WTC11 (cell line): ENCODE results near the gene OR2V2. TPM values are rescaled to one million over a fixed set of nuclear protein-coding genes. Genes with fewer than 3 reads are reported as not detected.

Experiments
- ATAC-seq: fragments of 200-7000 bp; cut with Tn5 transposase; 2 replicates; pipeline ENCODE4 v1.10.0; 2021; ENCODE audit warnings: mild to moderate bottlenecking, moderate library complexity
- CTCF ChIA-PET: fragments of 300-600 bp; sonication (Branson Sonifier 250); formaldehyde crosslinking; loops from one replicate; lab custom pipeline; 2021; ENCODE audit warnings: antibody characterized with exemption; lab: Charles Lee
- POLR2A ChIA-PET: fragments of 350-600 bp; sonication (Branson Sonifier 250); formaldehyde crosslinking; loops from one replicate; lab custom pipeline; 2021; ENCODE audit warnings: antibody characterized with exemption; lab: Charles Lee
- DNase-seq: peaks from one replicate; pipeline ENCODE4 v3.0.0; 2021; ENCODE audit warnings: low spot score
- H3K27ac Mint-ChIP-seq: 2 replicates; pipeline ENCODE4 v1.8.0; 2021; ENCODE audit warnings: mixed read lengths
- H3K27me3 Mint-ChIP-seq: 2 replicates; pipeline ENCODE4 v1.8.0; 2021; ENCODE audit warnings: low read depth, mild to moderate bottlenecking, moderate library complexity, mixed read lengths
- H3K36me3 Mint-ChIP-seq: 2 replicates; pipeline ENCODE4 v1.8.0; 2021; ENCODE audit warnings: mixed read lengths
- H3K4me1 Mint-ChIP-seq: 2 replicates; pipeline ENCODE4 v1.8.0; 2022; ENCODE audit warnings: mixed read lengths
- H3K4me3 Mint-ChIP-seq: 2 replicates; pipeline ENCODE4 v1.8.0; 2021; ENCODE audit warnings: mild to moderate bottlenecking, moderate library complexity, mixed read lengths
- H3K9me3 Mint-ChIP-seq: 2 replicates; pipeline ENCODE4 v1.8.0; 2021; ENCODE audit warnings: mixed read lengths
- ATF1 ChIP-seq: sonication (generic); formaldehyde crosslinking; IDR thresholded peaks from 2 replicates; pipeline ENCODE4 v1.8.1; 2023; ENCODE audit warnings: mild to moderate bottlenecking, moderate library complexity, missing genetic modification reagents
- CREM ChIP-seq: sonication (generic); formaldehyde crosslinking; IDR thresholded peaks from 2 replicates; pipeline ENCODE4 v1.8.1; 2022; ENCODE audit warnings: mild to moderate bottlenecking, missing genetic modification reagents, moderate library complexity
- FOXK1 ChIP-seq: sonication (generic); formaldehyde crosslinking; IDR thresholded peaks from 2 replicates; pipeline ENCODE4 v1.8.0; 2022; ENCODE audit warnings: mild to moderate bottlenecking, moderate library complexity, missing genetic modification reagents
- FOXP1 ChIP-seq: sonication (generic); formaldehyde crosslinking; IDR thresholded peaks from 2 replicates; pipeline ENCODE4 v1.8.0; 2022; ENCODE audit warnings: missing genetic modification reagents, mild to moderate bottlenecking, moderate library complexity, borderline replicate concordance
- GTF2I ChIP-seq: fragments of 250-450 bp; sonication (Bioruptor Pico); conservative IDR thresholded peaks from 2 replicates; pipeline ENCODE4 v1.4.0; 2021; ENCODE audit warnings: mild to moderate bottlenecking
- IRF2 ChIP-seq: sonication (generic); formaldehyde crosslinking; IDR thresholded peaks from 2 replicates; pipeline ENCODE4 v1.8.0; 2022; ENCODE audit warnings: low read depth, missing genetic modification reagents, borderline replicate concordance
- NR2C2 ChIP-seq: sonication (generic); formaldehyde crosslinking; IDR thresholded peaks from 2 replicates; pipeline ENCODE4 v1.8.0; 2022; ENCODE audit warnings: mild to moderate bottlenecking, missing genetic modification reagents
- SMAD3 ChIP-seq: sonication (generic); formaldehyde crosslinking; IDR thresholded peaks from 2 replicates; pipeline ENCODE4 v1.8.0; 2022; ENCODE audit warnings: missing genetic modification reagents, mild to moderate bottlenecking, borderline replicate concordance
- SOX15 ChIP-seq: fragments of 250-450 bp; sonication (Bioruptor Pico); IDR thresholded peaks from 2 replicates; pipeline ENCODE4 v1.9.0; 2021; ENCODE audit warnings: mild to moderate bottlenecking
- ZBTB21 ChIP-seq: sonication (generic); formaldehyde crosslinking; IDR thresholded peaks from 2 replicates; pipeline ENCODE4 v1.8.1; 2023; ENCODE audit warnings: mild to moderate bottlenecking, missing genetic modification reagents, borderline replicate concordance
- total RNA-seq: library from RNA; stranded (reverse); gene quantifications from 3 replicates; pipeline ENCODE4 v1.2.3, GENCODE V29; 2021
- TF ChIP-seq, protein P1 (sequence below): sonication (generic); formaldehyde crosslinking; IDR thresholded peaks from 2 replicates; pipeline ENCODE4 v1.8.0; 2022; ENCODE audit warnings: mild to moderate bottlenecking, missing genetic modification reagents
- TF ChIP-seq, protein P2 (sequence below): fragments of 250-450 bp; sonication (Bioruptor Pico); IDR thresholded peaks from 2 replicates; pipeline ENCODE4 v1.9.0; 2021; ENCODE audit warnings: mild to moderate bottlenecking, borderline replicate concordance
- TF ChIP-seq, protein P3 (sequence below): sonication (generic); formaldehyde crosslinking; IDR thresholded peaks from 2 replicates; pipeline ENCODE4 v1.8.1; 2023; ENCODE audit warnings: mild to moderate bottlenecking, moderate library complexity, missing genetic modification reagents
- TF ChIP-seq, protein P4 (sequence below): sonication (generic); formaldehyde crosslinking; IDR thresholded peaks from 2 replicates; pipeline ENCODE4 v1.8.0; 2023; ENCODE audit warnings: missing genetic modification reagents
- TF ChIP-seq, protein P5 (sequence below): sonication (generic); formaldehyde crosslinking; IDR thresholded peaks from 2 replicates; pipeline ENCODE4 v1.8.0; 2022; ENCODE audit warnings: mild to moderate bottlenecking, missing genetic modification reagents
- TF ChIP-seq, protein P6 (sequence below): fragments of 250-450 bp; sonication (Bioruptor Pico); IDR thresholded peaks from 2 replicates; pipeline ENCODE4 v1.9.0; 2021; ENCODE audit warnings: mild to moderate bottlenecking

OR2V2 gene
- total RNA-seq, 1 experiment from 2014 or later: not detected

DNA sequence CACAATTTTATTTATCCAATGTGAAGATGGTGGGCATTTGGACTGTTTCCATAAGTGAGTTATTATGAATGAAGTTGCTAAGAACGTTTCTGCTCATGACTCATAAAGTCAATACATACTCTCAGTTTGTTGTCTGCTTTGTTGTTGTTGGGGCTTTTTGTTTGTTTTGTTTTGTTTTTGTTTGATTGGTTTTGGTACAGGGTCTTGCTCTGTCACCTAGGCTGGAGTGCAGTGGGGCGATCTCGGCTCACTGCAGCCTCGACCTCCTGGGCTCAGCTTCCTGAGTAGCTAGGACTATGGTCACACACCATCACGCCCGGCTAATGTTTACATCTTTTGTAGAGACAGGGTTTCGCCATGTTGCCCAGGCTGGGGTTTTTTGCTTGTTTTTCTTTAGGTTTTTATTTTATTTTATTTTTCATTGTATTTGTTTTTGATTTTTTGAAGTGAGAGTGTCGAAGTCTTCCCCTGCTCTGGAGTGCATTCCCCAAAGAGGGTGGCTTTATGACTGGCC, 39.7 kb downstream of the OR2V2 start:
- ChIA-PET CTCF (interaction anchor here (1.1 to 6.7 kb wide), 2 partner anchors 14 to 19 kb away, joined by 6 to 42 read pairs; partner anchors contain the start of gene TRIM7), POLR2A (no interaction called here)
- Mint-ChIP-seq H3K9me3 (peaks cover 4% of the 10 kb centered on the region), H3K27me3 (peaks cover 34% of the 10 kb centered on the region), H3K4me1 (peaks cover 11% of the 10 kb centered on the region), H3K4me3 (peak overlapping the region; percentile 97), H3K36me3 (peaks cover 7% of the 10 kb centered on the region), H3K27ac (peak overlapping the region; percentile 29; the same call in 1 of the 2 replicates)
- no peak for ATAC-seq
- TF ChIP-seq, protein P1, sequence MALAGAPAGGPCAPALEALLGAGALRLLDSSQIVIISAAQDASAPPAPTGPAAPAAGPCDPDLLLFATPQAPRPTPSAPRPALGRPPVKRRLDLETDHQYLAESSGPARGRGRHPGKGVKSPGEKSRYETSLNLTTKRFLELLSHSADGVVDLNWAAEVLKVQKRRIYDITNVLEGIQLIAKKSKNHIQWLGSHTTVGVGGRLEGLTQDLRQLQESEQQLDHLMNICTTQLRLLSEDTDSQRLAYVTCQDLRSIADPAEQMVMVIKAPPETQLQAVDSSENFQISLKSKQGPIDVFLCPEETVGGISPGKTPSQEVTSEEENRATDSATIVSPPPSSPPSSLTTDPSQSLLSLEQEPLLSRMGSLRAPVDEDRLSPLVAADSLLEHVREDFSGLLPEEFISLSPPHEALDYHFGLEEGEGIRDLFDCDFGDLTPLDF (CRISPR knock-in tag): no peak
- TF ChIP-seq, protein P2, sequence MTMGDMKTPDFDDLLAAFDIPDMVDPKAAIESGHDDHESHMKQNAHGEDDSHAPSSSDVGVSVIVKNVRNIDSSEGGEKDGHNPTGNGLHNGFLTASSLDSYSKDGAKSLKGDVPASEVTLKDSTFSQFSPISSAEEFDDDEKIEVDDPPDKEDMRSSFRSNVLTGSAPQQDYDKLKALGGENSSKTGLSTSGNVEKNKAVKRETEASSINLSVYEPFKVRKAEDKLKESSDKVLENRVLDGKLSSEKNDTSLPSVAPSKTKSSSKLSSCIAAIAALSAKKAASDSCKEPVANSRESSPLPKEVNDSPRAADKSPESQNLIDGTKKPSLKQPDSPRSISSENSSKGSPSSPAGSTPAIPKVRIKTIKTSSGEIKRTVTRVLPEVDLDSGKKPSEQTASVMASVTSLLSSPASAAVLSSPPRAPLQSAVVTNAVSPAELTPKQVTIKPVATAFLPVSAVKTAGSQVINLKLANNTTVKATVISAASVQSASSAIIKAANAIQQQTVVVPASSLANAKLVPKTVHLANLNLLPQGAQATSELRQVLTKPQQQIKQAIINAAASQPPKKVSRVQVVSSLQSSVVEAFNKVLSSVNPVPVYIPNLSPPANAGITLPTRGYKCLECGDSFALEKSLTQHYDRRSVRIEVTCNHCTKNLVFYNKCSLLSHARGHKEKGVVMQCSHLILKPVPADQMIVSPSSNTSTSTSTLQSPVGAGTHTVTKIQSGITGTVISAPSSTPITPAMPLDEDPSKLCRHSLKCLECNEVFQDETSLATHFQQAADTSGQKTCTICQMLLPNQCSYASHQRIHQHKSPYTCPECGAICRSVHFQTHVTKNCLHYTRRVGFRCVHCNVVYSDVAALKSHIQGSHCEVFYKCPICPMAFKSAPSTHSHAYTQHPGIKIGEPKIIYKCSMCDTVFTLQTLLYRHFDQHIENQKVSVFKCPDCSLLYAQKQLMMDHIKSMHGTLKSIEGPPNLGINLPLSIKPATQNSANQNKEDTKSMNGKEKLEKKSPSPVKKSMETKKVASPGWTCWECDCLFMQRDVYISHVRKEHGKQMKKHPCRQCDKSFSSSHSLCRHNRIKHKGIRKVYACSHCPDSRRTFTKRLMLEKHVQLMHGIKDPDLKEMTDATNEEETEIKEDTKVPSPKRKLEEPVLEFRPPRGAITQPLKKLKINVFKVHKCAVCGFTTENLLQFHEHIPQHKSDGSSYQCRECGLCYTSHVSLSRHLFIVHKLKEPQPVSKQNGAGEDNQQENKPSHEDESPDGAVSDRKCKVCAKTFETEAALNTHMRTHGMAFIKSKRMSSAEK (CRISPR knock-in tag): no peak
- TF ChIP-seq SOX15: no peak
- no peak for TF ChIP-seq NR2C2
- no peak for DNase-seq

DNA sequence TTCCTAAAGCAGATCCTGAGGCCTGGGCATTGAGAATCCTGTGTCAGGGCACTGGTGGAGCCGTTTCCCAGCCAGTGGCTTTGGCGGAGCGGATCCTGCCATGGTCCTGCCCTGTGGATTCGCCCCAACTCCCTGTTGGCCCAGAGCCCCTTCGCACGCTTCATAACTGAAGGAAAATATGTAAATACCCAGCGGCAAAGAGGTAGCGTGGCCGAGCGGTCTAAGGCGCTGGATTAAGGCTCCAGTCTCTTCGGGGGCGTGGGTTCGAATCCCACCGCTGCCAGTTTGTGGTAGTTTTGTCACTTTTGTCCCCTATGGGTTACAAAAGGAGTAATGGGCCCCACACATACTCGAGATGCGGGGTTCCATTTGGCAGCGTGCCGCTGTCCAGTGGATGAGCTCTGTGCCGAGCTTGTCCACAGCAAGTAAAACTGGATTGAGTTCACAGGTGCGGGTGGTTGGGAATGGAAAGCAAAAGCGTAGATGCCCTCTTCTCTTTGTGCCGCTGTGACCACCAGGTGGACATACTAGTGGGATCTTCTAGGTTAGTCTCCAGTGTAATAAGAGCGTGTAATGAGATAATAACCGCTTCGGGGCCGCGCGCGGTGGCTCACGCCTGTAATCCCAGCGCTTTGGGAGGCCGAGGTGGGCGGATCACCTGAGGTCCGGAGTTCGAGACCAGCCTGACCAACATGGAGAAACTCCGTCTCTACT, 40.3 kb downstream of the OR2V2 start:
- POLR2A ChIA-PET: interaction anchor here (1.8 kb wide), 1 partner anchor 19 kb away, joined by 11 read pairs; no protein-coding TSS in a partner anchor
- Mint-ChIP-seq H3K9me3 (peaks cover 3% of the 10 kb centered on the region), H3K27me3 (peaks cover 34% of the 10 kb centered on the region), H3K27ac (peak overlapping the region; percentile 84), H3K4me3 (peak overlapping the region; percentile 97), H3K4me1 (peaks cover 16% of the 10 kb centered on the region), H3K36me3 (peaks cover 5% of the 10 kb centered on the region)
- DNase-seq: peak; percentile 92
- peak; percentile 7 for ATAC-seq
- CTCF ChIA-PET: interaction anchor here (1.1 to 6.7 kb wide), 2 partner anchors 15 to 18 kb away, joined by 6 to 42 read pairs; partner anchors contain the start of gene TRIM7
- TF ChIP-seq ATF1: peak; percentile 55; the same call in 1 of the 2 replicates
- TF ChIP-seq, protein P3, sequence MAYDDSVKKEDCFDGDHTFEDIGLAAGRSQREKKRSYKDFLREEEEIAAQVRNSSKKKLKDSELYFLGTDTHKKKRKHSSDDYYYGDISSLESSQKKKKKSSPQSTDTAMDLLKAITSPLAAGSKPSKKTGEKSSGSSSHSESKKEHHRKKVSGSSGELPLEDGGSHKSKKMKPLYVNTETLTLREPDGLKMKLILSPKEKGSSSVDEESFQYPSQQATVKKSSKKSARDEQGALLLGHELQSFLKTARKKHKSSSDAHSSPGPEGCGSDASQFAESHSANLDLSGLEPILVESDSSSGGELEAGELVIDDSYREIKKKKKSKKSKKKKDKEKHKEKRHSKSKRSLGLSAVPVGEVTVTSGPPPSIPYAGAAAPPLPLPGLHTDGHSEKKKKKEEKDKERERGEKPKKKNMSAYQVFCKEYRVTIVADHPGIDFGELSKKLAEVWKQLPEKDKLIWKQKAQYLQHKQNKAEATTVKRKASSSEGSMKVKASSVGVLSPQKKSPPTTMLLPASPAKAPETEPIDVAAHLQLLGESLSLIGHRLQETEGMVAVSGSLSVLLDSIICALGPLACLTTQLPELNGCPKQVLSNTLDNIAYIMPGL (CRISPR knock-in tag): peak; percentile 90
- no peak for TF ChIP-seq IRF2 (CRISPR knock-in tag)
- TF ChIP-seq GTF2I (CRISPR knock-in tag): 0 out of 2 replicates have a peak, but pooled peaks have one; percentile 29
- peak; percentile 62; the same call in 1 of the 2 replicates for TF ChIP-seq CREM (CRISPR knock-in tag)
- TF ChIP-seq, protein P4, sequence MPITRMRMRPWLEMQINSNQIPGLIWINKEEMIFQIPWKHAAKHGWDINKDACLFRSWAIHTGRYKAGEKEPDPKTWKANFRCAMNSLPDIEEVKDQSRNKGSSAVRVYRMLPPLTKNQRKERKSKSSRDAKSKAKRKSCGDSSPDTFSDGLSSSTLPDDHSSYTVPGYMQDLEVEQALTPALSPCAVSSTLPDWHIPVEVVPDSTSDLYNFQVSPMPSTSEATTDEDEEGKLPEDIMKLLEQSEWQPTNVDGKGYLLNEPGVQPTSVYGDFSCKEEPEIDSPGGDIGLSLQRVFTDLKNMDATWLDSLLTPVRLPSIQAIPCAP: 0 out of 2 replicates have a peak, but pooled peaks have one; percentile 49
- TF ChIP-seq, protein P2 (CRISPR knock-in tag): 0 out of 2 replicates have a peak, but pooled peaks have one; percentile 63
- TF ChIP-seq FOXK1 (CRISPR knock-in tag): peak; percentile 59; the same call in 1 of the 2 replicates
- TF ChIP-seq, protein P5, sequence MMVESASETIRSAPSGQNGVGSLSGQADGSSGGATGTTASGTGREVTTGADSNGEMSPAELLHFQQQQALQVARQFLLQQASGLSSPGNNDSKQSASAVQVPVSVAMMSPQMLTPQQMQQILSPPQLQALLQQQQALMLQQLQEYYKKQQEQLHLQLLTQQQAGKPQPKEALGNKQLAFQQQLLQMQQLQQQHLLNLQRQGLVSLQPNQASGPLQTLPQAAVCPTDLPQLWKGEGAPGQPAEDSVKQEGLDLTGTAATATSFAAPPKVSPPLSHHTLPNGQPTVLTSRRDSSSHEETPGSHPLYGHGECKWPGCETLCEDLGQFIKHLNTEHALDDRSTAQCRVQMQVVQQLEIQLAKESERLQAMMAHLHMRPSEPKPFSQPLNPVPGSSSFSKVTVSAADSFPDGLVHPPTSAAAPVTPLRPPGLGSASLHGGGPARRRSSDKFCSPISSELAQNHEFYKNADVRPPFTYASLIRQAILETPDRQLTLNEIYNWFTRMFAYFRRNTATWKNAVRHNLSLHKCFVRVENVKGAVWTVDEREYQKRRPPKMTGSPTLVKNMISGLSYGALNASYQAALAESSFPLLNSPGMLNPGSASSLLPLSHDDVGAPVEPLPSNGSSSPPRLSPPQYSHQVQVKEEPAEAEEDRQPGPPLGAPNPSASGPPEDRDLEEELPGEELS (CRISPR knock-in tag): 0 out of 2 replicates have a peak, but pooled peaks have one; percentile 26
- TF ChIP-seq FOXP1: peak; percentile 43; the same call in 1 of the 2 replicates
- peak; percentile 70; the same call in 1 of the 2 replicates for TF ChIP-seq ZBTB21 (CRISPR knock-in tag)
- TF ChIP-seq, protein P6, sequence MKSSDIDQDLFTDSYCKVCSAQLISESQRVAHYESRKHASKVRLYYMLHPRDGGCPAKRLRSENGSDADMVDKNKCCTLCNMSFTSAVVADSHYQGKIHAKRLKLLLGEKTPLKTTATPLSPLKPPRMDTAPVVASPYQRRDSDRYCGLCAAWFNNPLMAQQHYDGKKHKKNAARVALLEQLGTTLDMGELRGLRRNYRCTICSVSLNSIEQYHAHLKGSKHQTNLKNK (CRISPR knock-in tag): no peak
- TF ChIP-seq SMAD3: no peak
